Activated CD4-positive, alpha-beta T cell treated with anti-CD3 and anti-CD28 coated beads, Interleukin-2, amount 10 ng/mL, durations not matched to agents 7 days and 5 days (primary cell): Measurements from ENCODE around the gene CDC16. TPM values are rescaled to one million over a fixed set of nuclear protein-coding genes. Genes with fewer than 3 reads are reported as not detected.

ENCODE experiments used
- CTCF ChIA-PET: fragments of 350-600 bp; sonication (Branson Sonifier 250); formaldehyde crosslinking; loops from one replicate; lab custom pipeline; 2021; ENCODE audit warnings: antibody characterized with exemption; lab: Charles Lee
- POLR2A ChIA-PET: fragments of 350-600 bp; sonication (Branson Sonifier 250); formaldehyde crosslinking; loops from one replicate; lab custom pipeline; 2021; ENCODE audit warnings: antibody characterized with exemption; lab: Charles Lee
- DNase-seq: peaks from one replicate; pipeline ENCODE4 v3.0.0-alpha.2; 2020
- H3K27ac Mint-ChIP-seq: one replicate; pipeline ENCODE4 v1.8.0; 2021; ENCODE audit warnings: mild to moderate bottlenecking, moderate library complexity, mixed read lengths
- H3K27me3 Mint-ChIP-seq: one replicate; pipeline ENCODE4 v1.8.0; 2021; ENCODE audit warnings: mixed read lengths
- H3K36me3 Mint-ChIP-seq: one replicate; pipeline ENCODE4 v1.8.0; 2021; ENCODE audit warnings: low read depth, mixed read lengths
- H3K4me1 Mint-ChIP-seq: one replicate; pipeline ENCODE4 v1.8.0; 2021; ENCODE audit warnings: mixed read lengths
- H3K4me3 Mint-ChIP-seq: one replicate; pipeline ENCODE4 v1.8.0; 2021; ENCODE audit warnings: mild to moderate bottlenecking, moderate library complexity, mixed read lengths
- H3K9me3 Mint-ChIP-seq: one replicate; pipeline ENCODE4 v1.8.0; 2021; ENCODE audit warnings: mixed read lengths
- total RNA-seq, 2 experiments: library from RNA; stranded (reverse); gene quantifications; one replicate each; pipeline ENCODE4 v1.2.3, GENCODE V29; 2021

CDC16 gene
- total RNA-seq, 2 experiments from 2014 or later: 81.6 to 85.4 TPM

- H3K36me3 Mint-ChIP-seq: no peaks in the 10 kb centered on the region
- no peak overlapping the region for H3K27ac Mint-ChIP-seq
- no peak for DNase-seq
- ChIA-PET POLR2A (no interaction called here), CTCF (no interaction called here)
- H3K4me1 Mint-ChIP-seq: peaks cover 5% of the 10 kb centered on the region
- peaks cover 6% of the 10 kb centered on the region for H3K9me3 Mint-ChIP-seq
- H3K4me3 Mint-ChIP-seq: no peak overlapping the region
- H3K27me3 Mint-ChIP-seq: peaks cover 21% of the 10 kb centered on the region
These were observed 23.1 kb upstream of the CDC16 start for GRCh38 chr13:114211446-114212157.

- H3K9me3 Mint-ChIP-seq: peaks cover 6% of the 10 kb centered on the region
- H3K36me3 Mint-ChIP-seq: no peaks in the 10 kb centered on the region
- H3K27me3 Mint-ChIP-seq: peaks cover 21% of the 10 kb centered on the region
- H3K4me3 Mint-ChIP-seq: no peak overlapping the region
- DNase-seq: no peak
- ChIA-PET POLR2A (no interaction called here), CTCF (no interaction called here)
- H3K4me1 Mint-ChIP-seq: peaks cover 5% of the 10 kb centered on the region
- no peak overlapping the region for H3K27ac Mint-ChIP-seq
These were observed 22.6 kb upstream of the CDC16 start for GRCh38 chr13:114212158-114212495.

GRCh38 chr13:114213980-114214379 lies 20.7 kb upstream of the CDC16 start:
- Mint-ChIP-seq H3K27me3 (peaks cover 16% of the 10 kb centered on the region), H3K4me1 (peaks cover 12% of the 10 kb centered on the region), H3K36me3 (no peaks in the 10 kb centered on the region), H3K9me3 (no peaks in the 10 kb centered on the region), H3K27ac (peak overlapping the region; percentile 78), H3K4me3 (no peak overlapping the region)
- CTCF ChIA-PET: interaction anchor here (0.6 to 1.0 kb wide), 4 partner anchors 17 to 119 kb away, joined by 3 to 4 read pairs (median 3); no protein-coding TSS in a partner anchor
- POLR2A ChIA-PET: no interaction called here
- DNase-seq: no peak

GRCh38 chr13:114219392-114219791 lies 15.3 kb upstream of the CDC16 start:
- Mint-ChIP-seq H3K4me1 (peaks cover 40% of the 10 kb centered on the region), H3K27ac (peak overlapping the region; percentile 50), H3K36me3 (no peaks in the 10 kb centered on the region), H3K27me3 (peaks cover 6% of the 10 kb centered on the region), H3K4me3 (no peak overlapping the region), H3K9me3 (peaks cover 3% of the 10 kb centered on the region)
- ChIA-PET POLR2A (no interaction called here), CTCF (interaction anchor here (0.6 to 1.0 kb wide), 2 partner anchors 10 to 25 kb away, joined by 3 read pairs; no protein-coding TSS in a partner anchor)
- no peak for DNase-seq

- ChIA-PET POLR2A (no interaction called here), CTCF (interaction anchor here (0.8 kb wide), 1 partner anchor 263 kb away, joined by 3 read pairs; no protein-coding TSS in a partner anchor)
- Mint-ChIP-seq H3K27me3 (peaks cover 2% of the 10 kb centered on the region), H3K36me3 (no peaks in the 10 kb centered on the region), H3K4me3 (no peak overlapping the region), H3K9me3 (peaks cover 3% of the 10 kb centered on the region), H3K27ac (peak overlapping the region; percentile 65), H3K4me1 (peaks cover 68% of the 10 kb centered on the region)
- DNase-seq: no peak
These were observed 12.2 kb upstream of the CDC16 start for GRCh38 chr13:114222461-114222968.

GRCh38 chr13:114224201-114224600 lies 10.5 kb upstream of the CDC16 start:
- ChIA-PET CTCF (interaction anchor here (0.6 kb wide), 1 partner anchor 159 kb away, joined by 5 read pairs; no protein-coding TSS in a partner anchor), POLR2A (no interaction called here)
- Mint-ChIP-seq H3K36me3 (no peaks in the 10 kb centered on the region), H3K9me3 (peaks cover 1% of the 10 kb centered on the region), H3K4me3 (no peak overlapping the region), H3K27me3 (peaks cover 3% of the 10 kb centered on the region), H3K4me1 (peaks cover 64% of the 10 kb centered on the region), H3K27ac (no peak overlapping the region)
- DNase-seq: no peak

- Mint-ChIP-seq H3K4me1 (peaks cover 54% of the 10 kb centered on the region), H3K9me3 (no peaks in the 10 kb centered on the region), H3K36me3 (no peaks in the 10 kb centered on the region), H3K27ac (peak overlapping the region; percentile 84), H3K4me3 (no peak overlapping the region), H3K27me3 (peaks cover 6% of the 10 kb centered on the region)
- ChIA-PET CTCF (interaction anchor here (0.6 to 1.1 kb wide), 4 partner anchors 58 to 406 kb away, joined by 3 read pairs; no protein-coding TSS in a partner anchor), POLR2A (no interaction called here)
- DNase-seq: peak; percentile 25
These were observed 9.1 kb upstream of the CDC16 start for GRCh38 chr13:114225610-114226009.

- H3K4me3 Mint-ChIP-seq: no peak overlapping the region
- ChIA-PET POLR2A (no interaction called here), CTCF (interaction anchor here (0.6 to 1.1 kb wide), 4 partner anchors 57 to 407 kb away, joined by 3 read pairs; no protein-coding TSS in a partner anchor)
- DNase-seq: peak; percentile 15
- H3K27ac Mint-ChIP-seq: peak overlapping the region; percentile 84
- H3K9me3 Mint-ChIP-seq: no peaks in the 10 kb centered on the region
- peaks cover 6% of the 10 kb centered on the region for H3K27me3 Mint-ChIP-seq
- peaks cover 52% of the 10 kb centered on the region for H3K4me1 Mint-ChIP-seq
- no peaks in the 10 kb centered on the region for H3K36me3 Mint-ChIP-seq
These were observed 8.6 kb upstream of the CDC16 start for GRCh38 chr13:114226088-114226487.

GRCh38 chr13:114226699-114227323 lies 7.9 kb upstream of the CDC16 start:
- Mint-ChIP-seq H3K9me3 (no peaks in the 10 kb centered on the region), H3K27me3 (peaks cover 6% of the 10 kb centered on the region), H3K27ac (peak overlapping the region; percentile 84), H3K4me3 (no peak overlapping the region), H3K36me3 (no peaks in the 10 kb centered on the region), H3K4me1 (peaks cover 46% of the 10 kb centered on the region)
- ChIA-PET POLR2A (no interaction called here), CTCF (interaction anchor here (0.7 to 1.1 kb wide), 4 partner anchors 78 to 408 kb away, joined by 3 read pairs; no protein-coding TSS in a partner anchor)
- DNase-seq: peak; percentile 86

- Mint-ChIP-seq H3K27me3 (peaks cover 6% of the 10 kb centered on the region), H3K36me3 (no peaks in the 10 kb centered on the region), H3K9me3 (no peaks in the 10 kb centered on the region), H3K4me1 (peaks cover 40% of the 10 kb centered on the region), H3K27ac (no peak overlapping the region), H3K4me3 (no peak overlapping the region)
- ChIA-PET POLR2A (no interaction called here), CTCF (interaction anchor here (1.1 kb wide), 1 partner anchor 264 kb away, joined by 3 read pairs; no protein-coding TSS in a partner anchor)
- DNase-seq: no peak
These were observed 7.2 kb upstream of the CDC16 start for GRCh38 chr13:114227528-114227927.

GRCh38 chr13:114228176-114228575 lies 6.5 kb upstream of the CDC16 start:
- no peak for DNase-seq
- H3K4me3 Mint-ChIP-seq: no peak overlapping the region
- H3K27me3 Mint-ChIP-seq: peaks cover 6% of the 10 kb centered on the region
- POLR2A ChIA-PET: no interaction called here
- no peaks in the 10 kb centered on the region for H3K36me3 Mint-ChIP-seq
- H3K9me3 Mint-ChIP-seq: no peaks in the 10 kb centered on the region
- H3K4me1 Mint-ChIP-seq: peaks cover 37% of the 10 kb centered on the region
- H3K27ac Mint-ChIP-seq: no peak overlapping the region
- CTCF ChIA-PET: interaction anchor here (0.8 kb wide), 1 partner anchor 92 kb away, joined by 4 read pairs; no protein-coding TSS in a partner anchor

- POLR2A ChIA-PET: no interaction called here
These were observed 5.2 kb upstream of the CDC16 start for GRCh38 chr13:114229506-114229905.

GRCh38 chr13:114230117-114230516 lies 4.6 kb upstream of the CDC16 start:
- Mint-ChIP-seq H3K9me3 (no peaks in the 10 kb centered on the region), H3K4me3 (no peak overlapping the region), H3K27me3 (peaks cover 6% of the 10 kb centered on the region), H3K4me1 (peaks cover 36% of the 10 kb centered on the region), H3K27ac (no peak overlapping the region), H3K36me3 (no peaks in the 10 kb centered on the region)
- ChIA-PET POLR2A (no interaction called here), CTCF (no interaction called here)
- no peak for DNase-seq

More at GRCh38 chr13:114229506-114229905, 5.2 kb upstream of the CDC16 start:
- CTCF ChIA-PET: interaction anchor here (1.0 kb wide), 1 partner anchor 413 kb away, joined by 4 read pairs; no protein-coding TSS in a partner anchor
- H3K4me3 Mint-ChIP-seq: no peak overlapping the region
- no peak for DNase-seq
- H3K4me1 Mint-ChIP-seq: peaks cover 41% of the 10 kb centered on the region
- H3K9me3 Mint-ChIP-seq: no peaks in the 10 kb centered on the region
- H3K27me3 Mint-ChIP-seq: peaks cover 6% of the 10 kb centered on the region
- H3K27ac Mint-ChIP-seq: no peak overlapping the region
- H3K36me3 Mint-ChIP-seq: no peaks in the 10 kb centered on the region
